H1 (cell line): ENCODE results near the gene PIGU. TPM values are rescaled to one million over a fixed set of nuclear protein-coding genes. Genes with fewer than 3 reads are reported as not detected.
"Not testable (repeated sequence)": the region's sequence is repeated elsewhere in the genome, so short reads cannot be mapped to it uniquely, and the experiment has no call there.

Experiments used
- CTCF ChIA-PET: fragments of 300-600 bp; sonication (Branson Sonifier 250); formaldehyde crosslinking; loops from one replicate; lab custom pipeline; 2021; ENCODE audit not compliant: partially characterized antibody; lab: Charles Lee
- POLR2A ChIA-PET: fragments of 300-600 bp; sonication (Branson Sonifier 250); formaldehyde crosslinking; loops from one replicate; lab custom pipeline; 2021; ENCODE audit warnings: inconsistent platforms; ENCODE audit not compliant: partially characterized antibody; lab: Charles Lee
- DNase-seq, 2 experiments: peaks; one replicate each; pipeline versions ENCODE4 v3.0.0 to v3.0.0-alpha.2; 2010 to 2022; ENCODE audit warnings: low spot score in 2 of 2, low read depth in 1 of 2, mixed read lengths in 1 of 2
- FAIRE-seq: peaks from 2 replicates; lab custom pipeline; 2011; peaks lifted over from hg19 to GRCh38; lab: Jason Lieb, UNC
- H2AFZ ChIP-seq: 2 replicates; pipeline ENCODE4 v1.8.1; 2012; ENCODE audit warnings: low read length, inconsistent platforms
- H2AK5ac ChIP-seq: 2 replicates; pipeline ENCODE4 v1.6.1; 2013; ENCODE audit warnings: low read depth, low read length
- H2BK120ac ChIP-seq: replicated peaks from 2 replicates; pipeline ENCODE3; 2013; ENCODE audit warnings: low read depth, low read length, inconsistent platforms
- H2BK12ac ChIP-seq: 2 replicates; pipeline ENCODE4 v1.6.1; 2013; ENCODE audit warnings: low read depth, low read length
- H2BK15ac ChIP-seq: 2 replicates; pipeline ENCODE4 v1.6.1; 2013; ENCODE audit warnings: low read length
- H2BK20ac ChIP-seq: 2 replicates; pipeline ENCODE4 v1.6.1; 2013; ENCODE audit warnings: low read length
- H2BK5ac ChIP-seq: 2 replicates; pipeline ENCODE4 v1.6.1; 2013; ENCODE audit warnings: low read depth, low read length
- H3K14ac ChIP-seq: 2 replicates; pipeline ENCODE4 v1.6.1; 2013; ENCODE audit warnings: inconsistent platforms; ENCODE audit not compliant: insufficient read length
- H3K18ac ChIP-seq: 2 replicates; pipeline ENCODE4 v1.6.1; 2013; ENCODE audit warnings: low read length; ENCODE audit errors: extremely low read depth
- H3K23ac ChIP-seq: 2 replicates; pipeline ENCODE4 v1.6.1; 2013; ENCODE audit warnings: inconsistent platforms; ENCODE audit not compliant: insufficient read length
- H3K23me2 ChIP-seq: 2 replicates; pipeline ENCODE4 v1.6.1; 2013; ENCODE audit warnings: low read depth, low read length
- H3K27ac ChIP-seq: 2 replicates; pipeline ENCODE4 v1.6.1; 2011; ENCODE audit warnings: low read depth, low read length, inconsistent platforms
- H3K27me3 ChIP-seq, 4 experiments: replicated peaks in 1 of 4; 1 replicate in 1 of 4; 2 replicates in 3 of 4; pipeline versions ENCODE4 v1.6.1 to v1.8.1; 2011 to 2013; ENCODE audit warnings: low read length in 3 of 4, mild to moderate bottlenecking in 3 of 4, inconsistent platforms in 2 of 4, mixed read lengths in 2 of 4, moderate library complexity in 1 of 4; ENCODE audit not compliant: control insufficient read depth in 3 of 4, insufficient read depth in 3 of 4; ENCODE audit errors: extremely low read depth in 1 of 4
- H3K36me3 ChIP-seq, 4 experiments: 2 replicates each; pipeline versions ENCODE4 v1.6.1 to v1.8.1; 2011 to 2013; ENCODE audit warnings: mild to moderate bottlenecking in 4 of 4, low read length in 3 of 4, moderate library complexity in 2 of 4, control low read depth in 1 of 4, inconsistent platforms in 1 of 4; ENCODE audit not compliant: insufficient read depth in 4 of 4, control insufficient read depth in 2 of 4
- H3K4ac ChIP-seq: replicated peaks from 2 replicates; pipeline ENCODE3; 2013; ENCODE audit warnings: low read length, low read depth, mixed read lengths, inconsistent platforms; ENCODE audit not compliant: insufficient read length
- H3K4me1 ChIP-seq, 4 experiments: replicated peaks in 1 of 4; 1 replicate in 1 of 4; 2 replicates in 3 of 4; pipeline versions ENCODE4 v1.6.1 to v1.8.1; 2011 to 2013; ENCODE audit warnings: low read length in 3 of 4, inconsistent platforms in 2 of 4, mixed read lengths in 1 of 4; ENCODE audit not compliant: insufficient read depth in 4 of 4, control insufficient read depth in 3 of 4
- H3K4me2 ChIP-seq, 2 experiments: 2 replicates each; pipeline versions ENCODE4 v1.6.1 to v1.8.1; 2011 to 2013; ENCODE audit warnings: low read depth in 2 of 2, low read length in 2 of 2, control low read depth in 1 of 2, inconsistent platforms in 1 of 2, mild to moderate bottlenecking in 1 of 2; ENCODE audit not compliant: insufficient read depth in 1 of 2
- H3K4me3 ChIP-seq, 4 experiments: fragments of 200-600, 300-600 bp in 1 of 4; sonication (generic), shearing (Covaris generic), sonication (Bioruptor Twin) in 1 of 4; 2 replicates each; pipeline versions ENCODE4 v1.5.1 to v1.8.1; 2011 to 2016; ENCODE audit warnings: low read length in 4 of 4, low read depth in 3 of 4, control low read depth in 2 of 4, inconsistent platforms in 2 of 4, mild to moderate bottlenecking in 2 of 4, mixed read lengths in 1 of 4, moderate library complexity in 1 of 4; ENCODE audit not compliant: insufficient read depth in 2 of 4; ENCODE audit errors: extremely low read depth in 1 of 4
- H3K56ac ChIP-seq: replicated peaks from 2 replicates; pipeline ENCODE3; 2013; ENCODE audit warnings: low read depth, mild to moderate bottlenecking, mixed read lengths, low read length, inconsistent platforms; ENCODE audit not compliant: insufficient read length
- H3K79me1 ChIP-seq: 2 replicates; pipeline ENCODE4 v1.6.1; 2013; ENCODE audit warnings: low read depth, low read length, control low read depth
- H3K79me2 ChIP-seq, 2 experiments: 2 replicates each; pipeline versions ENCODE4 v1.6.1 to v1.8.1; 2012 to 2013; ENCODE audit warnings: low read length in 2 of 2, mild to moderate bottlenecking in 2 of 2, inconsistent platforms in 1 of 2; ENCODE audit not compliant: insufficient read depth in 2 of 2, control insufficient read depth in 1 of 2
- H3K9ac ChIP-seq, 4 experiments: replicated peaks in 1 of 4; 1 replicate in 1 of 4; 2 replicates in 3 of 4; pipeline versions ENCODE4 v1.6.1 to v1.8.1; 2011 to 2013; ENCODE audit warnings: low read depth in 3 of 4, low read length in 3 of 4, control low read depth in 2 of 4, mild to moderate bottlenecking in 2 of 4, moderate library complexity in 2 of 4, inconsistent platforms in 1 of 4; ENCODE audit errors: extremely low read depth in 1 of 4
- H3K9me3 ChIP-seq, 2 experiments: 2 replicates each; pipeline versions ENCODE4 v1.6.1 to v1.8.1; 2012 to 2013; ENCODE audit warnings: mild to moderate bottlenecking in 2 of 2, moderate library complexity in 2 of 2, control low read depth in 1 of 2, inconsistent platforms in 1 of 2, low read depth in 1 of 2, low read length in 1 of 2, mixed read lengths in 1 of 2; ENCODE audit not compliant: insufficient read depth in 2 of 2
- H4K20me1 ChIP-seq, 2 experiments: replicated peaks in 1 of 2; 2 replicates each; pipeline versions ENCODE3 to v1.8.1; 2011 to 2013; ENCODE audit warnings: inconsistent platforms in 2 of 2, low read length in 2 of 2, mild to moderate bottlenecking in 1 of 2; ENCODE audit not compliant: insufficient read depth in 2 of 2, control insufficient read depth in 1 of 2
- H4K5ac ChIP-seq: 2 replicates; pipeline ENCODE4 v1.6.1; 2013; ENCODE audit warnings: low read length, low read depth, mixed read lengths, inconsistent platforms; ENCODE audit not compliant: insufficient read length
- H4K8ac ChIP-seq: 2 replicates; pipeline ENCODE4 v1.8.0; 2013; ENCODE audit warnings: mild to moderate bottlenecking, moderate library complexity, low read length, inconsistent platforms; ENCODE audit not compliant: insufficient read depth; ENCODE audit errors: extremely low read depth
- H4K91ac ChIP-seq: replicated peaks from 2 replicates; pipeline ENCODE3; 2013; ENCODE audit warnings: low read length, mixed read lengths, inconsistent platforms; ENCODE audit not compliant: insufficient read length
- YY1 ChIP-seq: IDR thresholded peaks from 2 replicates; pipeline ENCODE4 v1.6.1; 2011; ENCODE audit warnings: low read depth, mild to moderate bottlenecking, low read length
- WGBS, 2 experiments: shearing (Covaris generic) in 1 of 2; methylation state at CpG; one replicate each; pipeline versions ENCODE4 v1.1.6 to v1.1.7; 2013 to 2015; ENCODE audit warnings: low lambda C conversion rate in 2 of 2, mixed read lengths in 2 of 2, inconsistent platforms in 1 of 2, low coverage in 1 of 2, missing lambda C conversion rate in 1 of 2; ENCODE audit not compliant: insufficient replicate concordance in 2 of 2, insufficient coverage in 1 of 2, insufficient read length in 1 of 2; ENCODE audit errors: extremely low coverage in 1 of 2, missing lambda C conversion rate in 1 of 2; 5-methylcytosine and 5-hydroxymethylcytosine counted together
- polyA plus RNA-seq, 7 experiments: library from polyadenylated mRNA; depleted of rRNA in 3 of 7; stranded (reverse) in 5 of 7; unstranded in 2 of 7; fragments of >200 nt in 5 of 7; fragments of 200-250 nt in 2 of 7; gene quantifications; 1 replicate in 5 of 7; 2 replicates in 1 of 7; 4 replicates in 1 of 7; pipeline versions ENCODE4 v1.2.1 to v1.2.3, GENCODE V29; 2011 to 2013; ENCODE audit warnings: missing spikeins in 2 of 7, mixed read lengths in 2 of 7
- total RNA-seq: library from RNA; stranded (reverse); fragmentation: NEBNext Ultra II Directional; extraction: Animal tissue kit (Norgen Biotek cat#: 25700); gene quantifications from 2 replicates; pipeline ENCODE4 v1.2.1, GENCODE V29; 2021

PIGU gene
- total and polyA plus RNA-seq, 2 of the 8 experiments (the other 6 are each of a cell fraction or from before 2014, with no cell fraction given), result 28.3 to 117 TPM

DNA sequence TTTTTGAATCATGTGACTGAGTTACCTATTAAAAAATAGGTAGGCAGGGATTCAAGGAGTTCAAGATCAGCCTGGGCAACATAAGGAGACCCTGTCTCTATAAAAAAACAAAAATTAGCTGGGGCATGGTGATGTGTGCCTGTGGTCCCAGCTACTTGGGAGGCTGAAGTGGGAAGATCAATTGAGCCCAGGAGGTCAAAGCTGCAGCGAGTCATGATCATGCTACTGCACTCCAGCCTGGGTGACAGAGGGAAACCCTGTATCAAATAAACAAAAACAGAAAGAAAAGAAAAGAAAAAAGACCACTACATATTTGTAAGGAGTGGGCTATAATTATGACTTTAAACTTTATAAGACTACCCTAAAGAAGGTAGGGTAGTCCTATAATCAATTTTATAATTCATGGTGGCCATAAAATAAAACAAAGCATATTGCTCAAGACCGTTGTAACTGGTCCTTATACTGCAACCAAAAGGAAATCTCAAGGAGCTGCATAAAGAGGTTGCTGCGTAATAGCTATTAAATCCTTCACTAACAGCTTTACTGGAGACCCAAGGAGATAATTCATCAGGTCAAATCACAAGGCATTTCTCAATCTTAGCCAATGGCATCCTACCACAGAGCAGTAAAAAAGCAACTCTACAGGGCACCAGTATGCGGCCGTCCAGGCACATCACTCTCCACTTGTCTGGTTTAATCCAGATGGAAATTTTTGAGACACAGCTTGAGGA lies 13.5 kb downstream of the PIGU start (continued):
- TF ChIP-seq YY1, result no peak
- TF ChIP-seq, all 59 proteins: peak for 0

DNA sequence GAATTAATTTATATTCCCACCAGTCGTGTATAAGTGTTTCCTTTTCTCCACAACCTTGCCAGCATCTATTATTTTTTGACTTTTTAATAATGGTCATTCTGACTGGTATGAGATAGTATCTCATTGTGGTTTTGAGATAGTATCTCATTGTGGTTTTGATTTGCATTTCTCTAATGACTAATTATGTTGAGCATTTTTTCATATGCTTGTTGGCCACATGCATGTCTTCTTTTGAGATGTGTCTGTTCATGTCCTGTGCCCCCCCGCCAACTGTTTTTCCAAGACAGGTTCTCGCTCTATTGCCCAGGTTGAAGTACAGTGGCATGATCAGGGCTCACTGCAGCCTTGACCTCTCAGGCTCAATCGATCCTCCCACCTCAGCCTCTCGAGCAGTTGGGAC lies 15.1 kb downstream of the PIGU start:
- H3K56ac ChIP-seq, H3K27ac ChIP-seq, H3K18ac ChIP-seq, CTCF ChIA-PET, H3K27me3 ChIP-seq, H3K4ac ChIP-seq, H4K91ac ChIP-seq, POLR2A ChIA-PET, H2BK20ac ChIP-seq, H3K79me1 ChIP-seq, H2BK120ac ChIP-seq, H2AK5ac ChIP-seq, H3K23ac ChIP-seq, H2AFZ ChIP-seq, H3K9ac ChIP-seq, FAIRE-seq, H3K4me3 ChIP-seq, H3K14ac ChIP-seq, H3K4me2 ChIP-seq, H2BK15ac ChIP-seq, H3K23me2 ChIP-seq, DNase-seq, H4K5ac ChIP-seq, H2BK12ac ChIP-seq, H3K36me3 ChIP-seq, H3K4me1 ChIP-seq, H3K79me2 ChIP-seq, H2BK5ac ChIP-seq, H4K8ac ChIP-seq, H4K20me1 ChIP-seq, H3K9me3 ChIP-seq: not testable (repeated sequence)
- WGBS, 2 experiments, result 95% methylated on average over 5 of the region's 5 CpGs; no CpG with 5 or more reads in 1 of the 2 experiments
